ENCODE measurements around the gene AFMID. TPM values are rescaled to one million over a fixed set of nuclear protein-coding genes. Genes with fewer than 3 reads are reported as not detected.
A peak's percentile ranks its signal among the peaks of the same experiment; 100 is the strongest.

Gene AFMID
- total and polyA plus RNA-seq, 2 of the 8 experiments (the other 6 are each of a cell fraction or from before 2014, with no cell fraction given): 49.0 to 53.0 TPM

DNA sequence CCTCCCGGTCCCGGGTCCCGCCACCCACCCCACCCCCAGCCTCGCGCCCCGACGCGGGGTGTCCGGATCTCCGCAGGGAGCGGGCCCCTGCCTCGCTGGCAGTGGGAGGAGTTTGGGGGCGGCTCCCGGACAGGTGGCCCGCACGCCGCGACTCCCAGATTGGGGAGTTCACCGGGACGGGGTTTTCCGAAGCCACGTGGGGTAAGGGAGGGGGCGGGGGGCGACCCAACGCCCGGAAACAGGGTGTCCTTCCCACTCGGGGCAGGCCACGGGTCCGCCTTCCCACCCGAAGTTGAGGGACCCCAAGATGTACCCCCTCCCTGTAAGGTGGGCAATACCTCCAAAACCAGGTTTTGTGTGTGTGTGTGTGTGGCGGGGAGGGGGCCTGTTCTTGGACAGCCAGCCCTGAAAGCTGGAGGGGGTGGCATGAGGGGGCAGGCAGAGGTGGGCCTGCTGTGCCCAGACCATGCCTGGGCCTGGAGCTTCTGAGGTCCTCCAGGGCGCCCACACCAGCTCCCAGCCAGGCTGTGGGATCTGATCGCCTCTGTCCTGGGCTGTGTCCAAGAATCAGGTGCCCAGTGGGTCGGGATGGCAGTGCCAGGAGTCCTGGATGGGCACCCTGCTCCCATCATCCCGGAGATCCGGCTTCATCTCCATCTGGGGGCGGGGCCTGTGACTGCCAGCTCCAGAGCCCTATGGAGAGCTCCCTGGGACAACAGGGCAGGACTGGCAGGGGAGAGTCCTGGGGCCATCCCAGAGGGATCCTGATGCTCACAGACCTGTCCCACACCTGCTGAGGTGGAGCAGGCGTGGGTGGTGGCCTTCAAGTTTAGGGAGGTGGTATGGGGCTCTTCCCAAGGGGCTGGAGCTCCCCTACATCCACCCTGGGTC, 18.0 kb upstream of the AFMID start (continued):
- TF ChIP-seq, protein P1, sequence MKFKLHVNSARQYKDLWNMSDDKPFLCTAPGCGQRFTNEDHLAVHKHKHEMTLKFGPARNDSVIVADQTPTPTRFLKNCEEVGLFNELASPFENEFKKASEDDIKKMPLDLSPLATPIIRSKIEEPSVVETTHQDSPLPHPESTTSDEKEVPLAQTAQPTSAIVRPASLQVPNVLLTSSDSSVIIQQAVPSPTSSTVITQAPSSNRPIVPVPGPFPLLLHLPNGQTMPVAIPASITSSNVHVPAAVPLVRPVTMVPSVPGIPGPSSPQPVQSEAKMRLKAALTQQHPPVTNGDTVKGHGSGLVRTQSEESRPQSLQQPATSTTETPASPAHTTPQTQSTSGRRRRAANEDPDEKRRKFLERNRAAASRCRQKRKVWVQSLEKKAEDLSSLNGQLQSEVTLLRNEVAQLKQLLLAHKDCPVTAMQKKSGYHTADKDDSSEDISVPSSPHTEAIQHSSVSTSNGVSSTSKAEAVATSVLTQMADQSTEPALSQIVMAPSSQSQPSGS (IDR thresholded peaks at IDR 0.05; ENCODE audit: low read length): no peak
- TF ChIP-seq CHD2 (IDR thresholded peaks at IDR 0.05; ENCODE audit: low read length): peak; percentile 31; the same call in 1 of the 2 replicates

Data from H1 (cell line).